ENCODE results near the gene HSPA12B.
A peak's percentile ranks its signal among the peaks of the same experiment; 100 is the strongest.

The HSPA12B gene

DNA sequence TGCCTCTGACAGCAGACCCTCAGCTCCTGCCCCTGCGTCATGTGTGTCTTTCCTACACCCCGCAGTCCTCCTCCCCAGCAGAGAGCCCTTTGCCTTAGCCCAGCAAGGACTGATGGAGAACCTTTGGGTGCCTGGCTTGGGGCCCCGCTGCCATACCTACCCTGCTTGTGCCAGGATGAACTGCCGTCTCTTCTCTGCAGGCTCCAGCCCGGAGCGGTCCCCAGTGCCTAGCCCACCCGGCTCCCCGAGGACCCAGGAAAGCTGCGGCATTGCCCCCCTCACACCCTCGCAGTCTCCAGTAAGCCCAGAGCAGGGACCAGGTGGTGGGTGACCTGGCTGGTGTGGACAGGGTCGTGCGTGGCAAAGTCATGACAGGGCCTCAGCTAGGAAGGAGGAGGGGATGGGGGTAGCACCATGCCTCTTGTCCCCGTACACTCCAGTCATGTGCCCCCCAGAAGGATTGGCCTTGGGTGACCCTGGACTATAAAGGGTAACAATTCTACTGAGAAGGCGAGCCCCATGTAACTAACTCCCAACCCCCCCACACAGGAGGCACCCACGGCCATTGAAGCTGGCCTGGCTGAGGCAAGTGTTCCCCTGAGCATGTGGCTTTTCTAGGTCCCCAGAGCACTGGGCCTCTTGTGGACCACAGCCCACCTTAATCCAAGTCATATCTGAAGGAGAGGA, 8.3 kb downstream of the HSPA12B start:
- H3K27ac Mint-ChIP-seq: no peak overlapping the region
- no peaks in the 10 kb centered on the region for H3K36me3 Mint-ChIP-seq
- CTCF ChIA-PET: no interaction called here
- H3K4me1 Mint-ChIP-seq: peaks cover 16% of the 10 kb centered on the region
- H3K4me3 Mint-ChIP-seq: no peak overlapping the region
- H3K27me3 Mint-ChIP-seq: peaks cover 41% of the 10 kb centered on the region
- no peak for DNase-seq
- no peaks in the 10 kb centered on the region for H3K9me3 Mint-ChIP-seq

GRCh38 chr20:3741836-3742458, 9.5 kb downstream of the HSPA12B start:
- CTCF ChIA-PET: no interaction called here

DNA sequence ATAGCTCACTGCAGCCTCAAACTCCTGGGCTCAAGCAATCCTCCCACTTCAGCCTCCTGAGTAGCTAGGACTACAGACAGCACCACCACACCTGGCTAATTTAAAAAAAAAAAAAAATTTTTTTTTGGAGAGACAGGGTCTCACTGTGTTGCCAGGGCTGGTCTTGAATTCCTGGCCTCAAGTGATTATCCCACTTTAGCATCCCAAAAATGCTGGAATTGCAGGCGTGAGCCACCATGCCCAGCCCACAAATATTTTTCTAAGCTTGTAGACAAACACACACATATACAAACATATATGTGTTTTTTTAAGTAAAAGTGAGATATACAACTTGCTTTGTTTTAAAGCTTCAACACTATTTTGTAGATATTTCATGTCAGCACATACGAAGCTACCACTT, 10.8 kb downstream of the HSPA12B start:
- CTCF ChIA-PET: interaction anchor here (1.3 to 1.6 kb wide), 2 partner anchors 9 to 27 kb away, joined by 4 read pairs; no protein-coding TSS in a partner anchor
- Mint-ChIP-seq H3K9me3 (no peaks in the 10 kb centered on the region), H3K4me1 (peaks cover 17% of the 10 kb centered on the region), H3K27ac (no peak overlapping the region), H3K4me3 (no peak overlapping the region), H3K27me3 (peaks cover 52% of the 10 kb centered on the region), H3K36me3 (no peaks in the 10 kb centered on the region)
- no peak for DNase-seq

More at GRCh38 chr20:3741836-3742458, 9.5 kb downstream of the HSPA12B start:
- Mint-ChIP-seq H3K4me3 (no peak overlapping the region), H3K27ac (no peak overlapping the region), H3K36me3 (no peaks in the 10 kb centered on the region), H3K27me3 (peaks cover 39% of the 10 kb centered on the region), H3K4me1 (peaks cover 17% of the 10 kb centered on the region), H3K9me3 (no peaks in the 10 kb centered on the region)
- DNase-seq: no peak

DNA sequence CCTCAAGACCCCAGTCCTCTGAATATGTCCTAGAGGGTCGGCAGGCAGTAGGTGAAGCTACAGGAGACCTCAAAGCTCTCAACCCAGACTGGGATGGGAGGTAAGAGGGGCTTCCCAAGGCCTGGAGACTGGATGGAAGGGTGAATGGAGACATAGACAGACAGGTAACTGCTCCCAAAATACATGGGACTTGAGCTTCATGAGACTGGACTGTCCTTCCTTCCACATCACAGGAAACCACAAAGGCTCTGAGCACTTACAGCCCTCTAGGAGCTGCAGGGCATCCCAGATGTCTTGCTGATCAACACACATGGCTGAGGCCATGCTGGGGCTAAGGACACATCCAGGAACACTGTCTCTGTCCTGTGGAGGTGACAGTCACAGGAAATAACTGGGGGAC, 11.6 kb downstream of the HSPA12B start:
- no peak for DNase-seq
- CTCF ChIA-PET: interaction anchor here (0.6 to 1.6 kb wide), 4 partner anchors 9 to 787 kb away, joined by 3 to 4 read pairs (median 4); no protein-coding TSS in a partner anchor
- H3K27me3 Mint-ChIP-seq: peaks cover 55% of the 10 kb centered on the region
- H3K4me3 Mint-ChIP-seq: no peak overlapping the region
- no peaks in the 10 kb centered on the region for H3K9me3 Mint-ChIP-seq
- peaks cover 17% of the 10 kb centered on the region for H3K4me1 Mint-ChIP-seq
- H3K36me3 Mint-ChIP-seq: no peaks in the 10 kb centered on the region
- H3K27ac Mint-ChIP-seq: no peak overlapping the region

- H3K9me3 Mint-ChIP-seq: no peaks in the 10 kb centered on the region
- peaks cover 17% of the 10 kb centered on the region for H3K4me1 Mint-ChIP-seq
- H3K27ac Mint-ChIP-seq: no peak overlapping the region
- CTCF ChIA-PET: interaction anchor here (0.6 to 1.1 kb wide), 2 partner anchors 9 to 788 kb away, joined by 3 read pairs; no protein-coding TSS in a partner anchor
- no peaks in the 10 kb centered on the region for H3K36me3 Mint-ChIP-seq
- H3K4me3 Mint-ChIP-seq: peak overlapping the region; percentile 16
- peak; percentile 81 for DNase-seq
- H3K27me3 Mint-ChIP-seq: peaks cover 55% of the 10 kb centered on the region
Observed at GRCh38 chr20:3744806-3745685, 12.6 kb downstream of the HSPA12B start.

GRCh38 chr20:3745686-3746173, 13.2 kb downstream of the HSPA12B start:
- Mint-ChIP-seq H3K27me3 (peaks cover 57% of the 10 kb centered on the region), H3K9me3 (no peaks in the 10 kb centered on the region), H3K36me3 (no peaks in the 10 kb centered on the region), H3K27ac (no peak overlapping the region), H3K4me1 (peaks cover 17% of the 10 kb centered on the region), H3K4me3 (no peak overlapping the region)
- CTCF ChIA-PET: interaction anchor here (0.5 to 1.1 kb wide), 2 partner anchors 9 to 451 kb away, joined by 3 to 4 read pairs; no protein-coding TSS in a partner anchor
- DNase-seq: no peak

- DNase-seq: no peak
- peaks cover 25% of the 10 kb centered on the region for H3K4me1 Mint-ChIP-seq
- CTCF ChIA-PET: interaction anchor here (0.7 to 2.7 kb wide), 6 partner anchors 10 to 89 kb away, joined by 3 to 11 read pairs (median 3); partner anchors contain the start of gene AP5S1
Observed at GRCh38 chr20:3747471-3747870, 15.0 kb downstream of the HSPA12B start.

DNA sequence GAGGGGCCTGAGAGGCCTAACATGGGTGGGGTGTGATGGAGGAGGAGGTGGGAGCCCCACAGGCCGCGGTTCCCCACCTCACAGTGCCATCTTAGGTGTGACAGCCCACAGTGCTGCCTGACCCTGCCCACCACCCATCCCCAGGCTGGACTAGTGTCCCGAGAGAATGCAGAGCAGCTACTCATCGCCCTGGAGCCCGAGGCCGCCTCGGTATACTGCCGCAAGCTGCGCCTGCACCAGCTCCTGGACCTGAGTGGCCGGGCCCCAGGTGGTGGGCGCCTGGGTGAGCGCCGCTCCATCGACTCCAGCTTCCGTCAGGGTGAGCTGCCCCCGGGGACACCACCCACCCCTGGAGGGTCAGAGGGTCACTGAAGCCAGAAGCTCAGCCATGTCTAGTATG, 15.6 kb downstream of the HSPA12B start:
- H3K9me3 Mint-ChIP-seq: no peaks in the 10 kb centered on the region
- H3K4me3 Mint-ChIP-seq: no peak overlapping the region
- H3K4me1 Mint-ChIP-seq: peaks cover 29% of the 10 kb centered on the region
- H3K27ac Mint-ChIP-seq: no peak overlapping the region
- DNase-seq: no peak
- peaks cover 57% of the 10 kb centered on the region for H3K27me3 Mint-ChIP-seq
- no peaks in the 10 kb centered on the region for H3K36me3 Mint-ChIP-seq
- CTCF ChIA-PET: interaction anchor here (0.7 to 2.7 kb wide), 7 partner anchors 10 to 90 kb away, joined by 3 to 11 read pairs (median 3); partner anchors contain the start of genes ADISSP and AP5S1

More at GRCh38 chr20:3747471-3747870, 15.0 kb downstream of the HSPA12B start:
- Mint-ChIP-seq H3K4me3 (no peak overlapping the region), H3K27me3 (peaks cover 57% of the 10 kb centered on the region), H3K36me3 (no peaks in the 10 kb centered on the region), H3K27ac (no peak overlapping the region), H3K9me3 (no peaks in the 10 kb centered on the region)

- peaks cover 53% of the 10 kb centered on the region for H3K27me3 Mint-ChIP-seq
- no peak overlapping the region for H3K4me3 Mint-ChIP-seq
- no peaks in the 10 kb centered on the region for H3K36me3 Mint-ChIP-seq
- H3K27ac Mint-ChIP-seq: no peak overlapping the region
- no peak for DNase-seq
- peaks cover 31% of the 10 kb centered on the region for H3K4me1 Mint-ChIP-seq
- CTCF ChIA-PET: interaction anchor here (0.6 to 2.7 kb wide), 7 partner anchors 8 to 185 kb away, joined by 3 to 11 read pairs (median 3); partner anchors contain the start of gene ADISSP
- no peaks in the 10 kb centered on the region for H3K9me3 Mint-ChIP-seq
Observed at GRCh38 chr20:3749087-3749688, 16.7 kb downstream of the HSPA12B start.

DNA sequence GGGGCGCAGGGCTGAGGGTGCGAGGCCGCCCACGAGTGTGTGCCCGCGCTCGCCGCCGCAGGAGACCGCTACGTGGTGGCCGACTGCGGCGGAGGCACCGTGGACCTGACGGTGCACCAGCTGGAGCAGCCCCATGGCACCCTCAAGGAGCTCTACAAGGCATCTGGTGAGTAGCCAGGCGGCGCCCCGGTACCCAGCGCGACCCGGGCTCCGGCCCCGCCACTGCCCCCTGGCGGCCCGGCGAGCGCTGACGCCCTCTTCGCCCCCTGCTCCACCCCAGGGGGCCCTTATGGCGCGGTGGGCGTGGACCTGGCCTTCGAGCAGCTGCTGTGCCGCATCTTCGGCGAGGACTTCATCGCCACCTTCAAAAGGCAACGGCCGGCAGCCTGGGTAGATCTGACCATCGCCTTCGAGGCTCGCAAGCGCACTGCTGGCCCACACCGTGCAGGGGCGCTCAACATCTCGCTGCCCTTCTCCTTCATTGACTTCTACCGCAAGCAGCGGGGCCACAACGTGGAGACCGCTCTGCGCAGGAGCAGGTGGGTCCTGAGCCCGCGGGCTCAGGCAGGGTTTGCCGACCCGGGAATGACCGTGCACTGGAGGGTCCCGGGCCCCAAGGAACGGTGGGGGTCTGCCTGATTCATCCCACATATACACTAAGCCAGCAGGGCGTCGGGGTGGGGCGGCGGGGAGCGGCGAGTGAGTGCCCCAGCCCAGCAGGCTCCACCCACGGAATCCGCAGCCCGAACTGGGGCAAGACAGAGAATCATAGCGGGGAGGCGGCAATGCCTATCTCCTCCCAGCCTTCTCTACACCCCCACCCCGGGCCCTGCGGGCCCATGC, 17.4 kb downstream of the HSPA12B start:
- no peak overlapping the region for H3K4me3 Mint-ChIP-seq
- peak; percentile 55 for DNase-seq
- CTCF ChIA-PET: interaction anchor here (0.5 to 2.7 kb wide), 9 partner anchors 8 to 186 kb away, joined by 3 to 11 read pairs (median 3); partner anchors contain the start of genes ADISSP and AP5S1

DNA sequence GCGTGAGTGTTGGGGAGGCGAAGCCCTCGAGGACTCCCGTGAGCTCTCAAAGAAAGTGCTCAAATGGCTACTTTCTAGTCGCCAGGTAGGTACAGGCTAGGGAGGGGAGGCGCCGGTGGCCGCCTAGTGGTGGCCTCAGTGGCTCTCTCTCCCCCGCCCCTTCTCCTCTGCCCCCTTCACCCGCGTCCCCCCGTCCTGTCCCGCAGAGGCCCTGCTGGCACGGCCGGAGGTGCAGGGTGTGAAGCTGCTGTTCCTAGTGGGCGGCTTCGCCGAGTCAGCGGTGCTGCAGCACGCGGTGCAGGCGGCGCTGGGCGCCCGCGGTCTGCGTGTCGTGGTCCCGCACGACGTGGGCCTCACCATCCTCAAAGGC, 18.8 kb downstream of the HSPA12B start:
- H3K9me3 Mint-ChIP-seq: no peaks in the 10 kb centered on the region
- no peak for DNase-seq
- peaks cover 15% of the 10 kb centered on the region for H3K4me1 Mint-ChIP-seq
- no peak overlapping the region for H3K27ac Mint-ChIP-seq
- H3K4me3 Mint-ChIP-seq: no peak overlapping the region
- no peaks in the 10 kb centered on the region for H3K36me3 Mint-ChIP-seq
- CTCF ChIA-PET: interaction anchor here (0.6 to 1.5 kb wide), 11 partner anchors 13 to 189 kb away, joined by 3 to 5 read pairs (median 4); partner anchors contain the start of gene CENPB
- peaks cover 34% of the 10 kb centered on the region for H3K27me3 Mint-ChIP-seq

More for the DNA sequence above, 17.4 kb downstream of the HSPA12B start:
- Mint-ChIP-seq H3K36me3 (no peaks in the 10 kb centered on the region), H3K27me3 (peaks cover 45% of the 10 kb centered on the region), H3K27ac (no peak overlapping the region), H3K4me1 (peaks cover 23% of the 10 kb centered on the region), H3K9me3 (no peaks in the 10 kb centered on the region)

DNA sequence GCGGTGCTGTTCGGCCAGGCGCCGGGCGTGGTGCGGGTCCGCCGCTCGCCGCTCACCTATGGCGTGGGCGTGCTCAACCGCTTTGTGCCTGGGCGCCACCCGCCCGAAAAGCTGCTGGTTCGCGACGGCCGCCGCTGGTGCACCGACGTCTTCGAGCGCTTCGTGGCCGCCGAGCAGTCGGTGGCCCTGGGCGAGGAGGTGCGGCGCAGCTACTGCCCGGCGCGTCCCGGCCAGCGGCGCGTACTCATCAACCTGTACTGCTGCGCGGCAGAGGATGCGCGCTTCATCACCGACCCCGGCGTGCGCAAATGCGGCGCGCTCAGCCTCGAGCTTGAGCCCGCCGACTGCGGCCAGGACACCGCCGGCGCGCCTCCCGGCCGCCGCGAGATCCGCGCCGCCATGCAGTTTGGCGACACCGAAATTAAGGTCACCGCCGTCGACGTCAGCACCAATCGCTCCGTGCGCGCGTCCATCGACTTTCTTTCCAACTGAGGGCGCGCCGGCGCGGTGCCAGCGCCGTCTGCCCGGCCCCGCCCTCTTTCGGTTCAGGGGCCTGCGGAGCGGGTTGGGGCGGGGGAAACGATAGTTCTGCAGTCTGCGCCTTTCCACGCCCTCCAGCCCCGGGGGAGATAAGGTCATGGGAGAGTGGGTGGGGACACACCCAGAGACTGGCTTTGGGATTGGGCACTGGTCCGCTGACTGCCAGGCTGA, 19.3 kb downstream of the HSPA12B start:
- Mint-ChIP-seq H3K9me3 (no peaks in the 10 kb centered on the region), H3K4me3 (peak overlapping the region; percentile 60)
- peak; percentile 71 for DNase-seq

More for the DNA sequence above, 19.3 kb downstream of the HSPA12B start:
- H3K4me1 Mint-ChIP-seq: peaks cover 15% of the 10 kb centered on the region
- no peaks in the 10 kb centered on the region for H3K36me3 Mint-ChIP-seq
- H3K27me3 Mint-ChIP-seq: peaks cover 31% of the 10 kb centered on the region
- no peak overlapping the region for H3K27ac Mint-ChIP-seq
- CTCF ChIA-PET: interaction anchor here (0.7 to 4.1 kb wide), 10 partner anchors 9 to 189 kb away, joined by 3 to 30 read pairs (median 4); partner anchors contain the start of genes ADISSP and CENPB
